GM19468 (cell line): ENCODE measurements around the gene DEGS1.

Experiments used
- ATAC-seq: cut with Tn5 transposase; IDR thresholded peaks from one replicate; pipeline ENCODE4 v1.9.1; 2021; ENCODE audit warnings: mild to moderate bottlenecking, moderate library complexity, moderate number of reproducible peaks; ENCODE audit not compliant: unreplicated experiment; ENCODE audit errors: extremely low read depth

The DEGS1 gene

DNA sequence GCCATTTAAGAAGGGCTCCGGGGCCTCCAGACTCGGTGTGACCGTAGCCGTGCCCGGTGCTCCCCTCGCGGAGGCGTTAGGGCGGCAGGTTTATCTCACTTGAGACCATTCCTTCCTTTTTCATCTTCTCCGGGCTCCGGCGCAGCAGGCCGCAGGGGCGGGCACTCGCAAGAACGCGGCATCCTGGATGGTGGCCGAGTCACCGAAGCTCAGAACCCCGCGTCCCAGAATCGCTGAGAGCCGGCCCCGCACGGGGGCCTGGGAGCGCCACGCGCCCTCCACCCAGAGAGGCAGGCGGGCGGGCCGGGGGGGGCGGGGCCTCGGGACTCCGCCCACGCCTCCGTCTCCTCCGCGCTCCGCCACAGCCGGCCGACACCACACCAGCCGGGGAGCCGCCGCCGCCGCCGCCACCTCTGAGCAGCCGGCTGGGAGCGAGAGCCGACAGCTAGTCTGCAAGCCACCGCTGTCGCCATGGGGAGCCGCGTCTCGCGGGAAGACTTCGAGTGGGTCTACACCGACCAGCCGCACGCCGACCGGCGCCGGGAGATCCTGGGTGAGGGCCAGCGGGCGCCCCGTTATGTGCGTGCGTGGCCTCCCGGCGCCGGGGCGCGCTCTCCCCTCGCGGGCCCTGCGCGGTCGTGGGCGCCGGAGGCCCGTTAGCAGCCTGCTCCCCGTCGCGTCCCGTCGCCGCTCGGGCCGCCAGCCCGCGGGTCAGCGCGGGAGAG lies at the start of gene DEGS1:
DEGS1 (plus strand) TSS at position 375 of the 725 bp plus-strand sequence; CDS start at position 472, 97 bp downstream.
- ATAC-seq = peak; percentile 18

DNA sequence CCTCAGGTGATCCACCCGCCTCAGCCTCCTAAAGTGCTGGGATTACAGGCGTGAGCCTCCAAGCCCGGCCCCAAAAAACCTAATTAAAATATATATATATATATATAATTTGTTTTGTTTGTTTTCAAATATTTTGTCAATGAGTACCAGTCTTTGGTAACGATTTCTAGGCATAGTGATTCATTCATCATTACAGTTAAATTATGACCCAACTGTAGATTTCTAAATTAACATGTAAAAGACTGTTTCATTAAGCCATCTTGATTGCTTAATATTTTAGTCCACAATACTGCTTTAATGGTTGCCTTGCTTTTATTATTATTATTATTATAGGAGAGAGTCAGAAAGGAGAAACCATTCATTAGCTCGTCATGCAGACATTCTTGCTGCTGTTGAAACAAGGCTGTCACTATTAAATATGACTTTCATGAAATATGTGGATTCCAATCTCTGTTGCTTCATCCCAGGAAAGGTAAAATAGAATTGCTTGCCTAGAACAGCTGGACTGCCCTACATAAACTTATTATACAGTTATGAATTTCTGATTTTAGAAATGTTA lies 49.2 kb upstream of the DEGS1 start:
- no peak for ATAC-seq

DNA sequence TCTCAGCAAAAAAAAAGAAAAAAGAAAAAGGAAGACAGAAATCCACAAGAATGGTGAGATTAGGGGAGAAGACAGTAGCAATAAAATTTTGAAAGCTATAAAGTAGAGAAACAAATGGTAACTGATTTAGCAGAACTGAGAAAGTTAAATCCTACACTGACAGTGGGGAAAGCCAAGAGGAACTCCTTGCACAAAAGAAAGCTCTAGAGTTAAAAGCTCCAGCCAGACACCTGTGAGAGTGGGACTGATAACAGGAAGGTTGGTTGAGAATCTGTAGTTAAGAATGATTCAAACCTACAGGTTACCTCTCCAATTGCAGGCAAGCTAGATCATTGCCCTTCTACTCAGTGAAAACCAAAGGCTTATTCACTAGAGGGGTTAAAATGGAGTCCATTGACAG lies 45.5 kb upstream of the DEGS1 start:
- ATAC-seq = no peak

GRCh38 chr1:224138198-224138597 lies 44.8 kb upstream of the DEGS1 start:
- ATAC-seq = no peak

- ATAC-seq = no peak
These were observed 41.3 kb upstream of the DEGS1 start for GRCh38 chr1:224141693-224142092.

DNA sequence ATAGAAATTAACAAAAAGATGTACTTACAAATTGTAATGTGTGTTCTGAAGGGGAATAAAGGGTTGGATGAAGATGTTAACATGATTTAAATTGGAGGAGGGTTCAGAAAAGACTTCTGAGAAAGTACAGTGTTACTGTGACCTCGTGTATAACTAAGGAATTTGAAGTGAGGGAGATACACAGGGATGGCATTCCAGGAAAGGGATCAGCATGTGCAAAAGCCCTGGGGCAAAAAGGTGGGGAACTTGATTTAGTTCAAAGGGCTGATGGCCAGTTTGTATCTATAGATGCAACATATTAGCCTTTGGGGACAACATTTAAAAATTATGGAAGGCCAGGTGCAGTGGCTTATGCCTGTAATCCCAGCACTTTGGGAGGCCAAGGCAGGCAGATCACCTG lies 33.3 kb upstream of the DEGS1 start:
- ATAC-seq = no peak

DNA sequence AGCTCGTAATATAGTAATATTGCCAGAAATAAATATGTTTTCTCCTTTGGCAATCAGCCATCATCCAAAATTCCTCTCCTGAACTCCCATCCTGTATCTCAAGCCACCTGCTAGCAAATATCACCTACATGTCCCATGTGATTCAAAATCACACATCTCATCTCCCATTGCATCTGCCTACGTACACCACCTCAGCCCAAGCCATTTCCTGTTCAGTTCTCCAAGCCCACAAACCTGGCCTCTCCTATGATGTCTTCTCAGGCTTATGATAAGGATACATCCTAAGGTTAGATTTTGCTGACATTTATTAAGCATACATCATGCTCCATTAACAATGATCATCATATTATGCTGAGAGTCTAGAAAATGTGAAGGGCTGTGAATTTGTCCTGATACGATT lies 31.9 kb upstream of the DEGS1 start:
- ATAC-seq = no peak

- ATAC-seq = no peak
These were observed 25.7 kb upstream of the DEGS1 start for GRCh38 chr1:224157316-224157715.

DNA sequence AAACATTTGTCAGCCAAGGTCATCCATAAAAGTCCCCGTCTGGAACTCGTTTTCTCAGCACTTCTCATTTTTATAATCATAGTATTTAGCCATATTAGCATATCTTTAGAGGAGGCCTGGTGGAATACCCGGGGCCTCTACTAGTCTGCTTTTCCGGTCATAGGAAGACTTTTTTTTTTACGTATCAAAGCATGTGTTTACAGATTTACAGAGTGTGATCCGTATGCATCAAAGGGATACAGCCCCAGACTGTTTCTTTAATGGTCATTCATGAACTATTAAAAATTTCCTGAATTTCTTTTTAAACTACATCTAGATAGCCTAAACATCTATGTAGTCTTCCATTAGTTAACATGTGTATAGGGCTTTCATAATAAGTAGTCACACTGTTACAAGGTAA lies 23.5 kb upstream of the DEGS1 start:
- ATAC-seq = no peak

DNA sequence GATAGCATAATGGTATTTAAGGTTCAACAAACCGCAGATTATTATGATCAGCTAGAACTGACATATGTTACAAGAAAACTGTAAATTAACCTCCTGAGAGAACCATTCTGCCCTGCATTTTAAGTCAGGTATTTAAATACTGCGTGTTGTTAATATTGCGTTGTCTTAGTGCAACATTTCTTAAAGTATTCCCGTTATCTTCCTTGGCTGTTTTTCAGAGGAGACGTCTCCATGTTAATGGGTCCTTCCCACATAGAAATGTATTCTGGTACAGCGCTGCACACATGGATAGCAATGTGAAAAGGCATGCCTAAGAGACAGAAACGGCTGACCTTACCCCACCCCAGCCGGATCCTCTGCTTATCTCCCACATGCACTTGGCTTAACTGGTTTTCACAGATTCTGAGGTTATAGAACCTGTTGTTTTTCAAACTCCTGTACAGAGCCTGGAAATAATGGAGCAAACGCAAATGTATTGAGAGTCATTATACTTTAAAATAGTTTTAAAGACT lies 22.8 kb upstream of the DEGS1 start:
- ATAC-seq = no peak

DNA sequence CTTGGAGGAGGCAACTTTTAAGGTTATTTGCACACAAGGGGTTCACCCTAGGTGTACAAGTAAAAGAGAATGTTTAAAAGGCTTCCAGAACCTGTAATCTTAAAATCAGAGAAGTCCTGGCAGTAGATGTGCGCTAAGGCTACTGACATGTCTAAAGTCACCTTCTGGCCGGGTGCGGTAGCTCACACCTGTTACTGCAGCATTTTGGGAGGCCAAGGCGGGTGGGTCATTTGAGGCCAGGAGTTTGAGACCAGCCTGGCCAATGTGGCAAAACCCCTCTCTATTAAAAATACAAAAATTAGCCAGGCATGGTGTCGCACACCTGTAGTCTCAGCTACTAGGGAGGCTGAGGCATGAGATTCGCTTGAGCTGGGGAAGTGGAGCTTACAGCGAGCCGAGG lies 20.3 kb upstream of the DEGS1 start:
- no peak for ATAC-seq

DNA sequence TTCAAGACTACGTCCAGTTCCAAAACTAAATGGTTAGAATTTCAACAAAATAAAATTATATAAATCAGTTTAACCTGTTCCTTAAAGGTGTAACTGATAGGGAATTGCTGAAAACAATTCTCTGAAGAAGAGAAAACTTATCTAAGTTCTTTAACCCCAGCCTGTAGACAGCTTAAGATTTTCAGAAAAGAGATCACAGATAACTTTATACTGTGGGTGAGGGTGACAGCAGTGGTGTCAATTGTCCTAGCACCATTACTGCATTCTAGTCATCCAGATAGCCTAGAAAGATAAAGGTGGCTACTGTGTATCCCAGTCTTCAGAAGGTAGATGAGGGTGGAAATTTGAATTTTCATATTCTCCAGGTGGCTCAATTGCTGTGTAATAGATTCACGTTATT lies 19.7 kb upstream of the DEGS1 start:
- no peak for ATAC-seq

- ATAC-seq = peak; percentile 65
These were observed 14.1 kb upstream of the DEGS1 start for GRCh38 chr1:224168859-224169380.

DNA sequence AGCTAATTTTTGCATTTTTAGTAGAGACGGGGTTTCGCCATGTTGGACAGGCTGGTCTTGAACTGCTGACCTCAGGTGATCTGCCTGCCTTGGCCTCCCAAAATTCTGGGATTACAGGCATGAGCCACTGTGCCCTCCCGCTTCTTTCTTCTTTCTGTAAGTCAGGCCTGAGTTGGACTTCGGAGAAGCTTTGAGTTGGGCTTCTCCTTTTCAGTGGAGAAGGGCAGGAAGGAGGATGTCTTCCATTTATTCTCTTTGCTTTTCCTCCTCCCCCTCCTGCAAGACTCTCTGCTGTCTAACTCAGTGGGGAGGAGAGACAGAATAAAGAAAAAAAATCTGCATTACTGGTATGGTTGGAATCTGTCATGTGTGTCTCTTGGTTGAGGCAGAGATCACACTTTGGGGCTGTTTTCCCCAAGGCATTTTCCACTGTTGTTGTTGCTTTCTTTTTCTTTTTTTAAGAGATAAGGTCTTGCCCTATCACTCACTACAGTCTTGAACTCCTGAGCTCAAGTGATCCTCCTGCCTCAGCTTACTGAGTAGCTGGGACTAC lies 13.2 kb upstream of the DEGS1 start:
- ATAC-seq = no peak

GRCh38 chr1:224170343-224170742 lies 12.7 kb upstream of the DEGS1 start:
- ATAC-seq = no peak

DNA sequence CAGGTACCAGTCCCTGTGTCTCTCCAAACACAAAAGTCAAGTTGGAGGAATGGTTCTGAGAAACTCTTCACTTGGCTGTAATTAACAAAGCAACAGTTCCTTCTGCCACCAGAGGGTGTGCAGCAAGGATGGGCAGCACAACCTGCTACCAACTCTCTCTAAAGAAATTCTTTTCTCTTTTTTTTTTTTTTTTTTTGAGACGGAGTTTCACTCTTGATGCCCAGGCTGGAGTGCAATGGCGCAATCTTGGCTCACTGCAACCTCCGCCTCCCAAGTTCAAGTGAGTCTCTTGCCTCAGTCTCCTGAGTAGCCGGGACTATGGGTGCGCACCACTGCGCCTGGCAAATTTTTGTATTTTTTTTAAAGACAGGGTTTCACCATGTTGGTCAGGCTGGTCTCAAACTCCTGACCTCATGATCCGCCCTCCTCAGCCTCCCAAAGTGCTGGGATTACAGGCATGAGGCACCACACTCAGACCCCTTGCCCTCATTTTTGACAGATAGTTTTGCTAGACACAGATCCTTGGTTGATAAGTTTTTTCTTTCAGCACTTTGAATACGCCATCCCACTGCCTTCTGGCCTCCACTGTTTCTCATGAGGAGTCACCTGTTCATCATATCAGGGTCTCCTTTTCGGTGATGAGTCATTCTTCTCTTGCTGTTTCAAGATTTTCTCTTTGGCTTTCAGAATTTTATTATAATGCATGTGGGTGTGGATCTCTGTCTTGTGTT lies 12.1 kb upstream of the DEGS1 start:
- ATAC-seq = no peak

DNA sequence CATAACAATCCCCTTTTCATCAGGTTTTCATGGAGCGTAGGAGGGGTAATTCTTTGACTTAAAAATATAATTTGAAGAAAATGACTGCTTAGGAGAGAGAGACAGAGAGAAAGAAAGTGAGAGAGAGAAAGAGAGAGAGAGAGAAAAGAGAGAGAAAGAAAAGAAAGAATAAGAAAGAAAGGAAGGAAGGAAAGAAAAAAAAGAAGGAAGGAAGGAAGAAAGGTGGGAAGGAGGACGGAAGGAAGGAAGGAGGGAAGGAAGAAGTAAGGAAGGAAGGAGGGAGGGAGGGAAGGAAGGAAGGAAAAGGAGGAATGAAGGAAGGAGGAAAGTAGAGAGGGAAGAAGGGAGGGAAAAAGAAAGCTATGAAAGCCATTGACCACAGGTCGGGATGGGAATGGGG lies 10.8 kb upstream of the DEGS1 start:
- no peak for ATAC-seq

GRCh38 chr1:224173523-224173922 lies 9.5 kb upstream of the DEGS1 start:
- ATAC-seq = no peak

GRCh38 chr1:224175617-224176016 lies 7.4 kb upstream of the DEGS1 start:
- no peak for ATAC-seq

- no peak for ATAC-seq
These were observed 5.6 kb upstream of the DEGS1 start for GRCh38 chr1:224177356-224177999.
